Stomach (tissue), 9 donors: ENCODE data around the gene PLCB4. TPM values are rescaled to one million over a fixed set of nuclear protein-coding genes. Genes with fewer than 3 reads are reported as not detected.

Experiments used
- DNase-seq, 2 donors: peaks; one replicate each; pipeline versions ENCODE4 v3.0.0 to v3.0.0-alpha.2; 2013 to 2019
- H3K27ac ChIP-seq, 5 donors: fragments of 200-600 bp in 4 of 5; sonication (generic) in 4 of 5; one replicate each; pipeline ENCODE4 v1.5.1; 2013 to 2019; ENCODE audit warnings: mild to moderate bottlenecking in 1 of 5, moderate library complexity in 1 of 5
- H3K27me3 ChIP-seq, 3 donors: fragments of 200-600 bp; sonication (generic); one replicate each; pipeline ENCODE4 v1.5.1; 2017 to 2019; ENCODE audit warnings: mixed run types in 1 of 3
- H3K36me3 ChIP-seq, 4 donors: fragments of 200-600 bp; sonication (generic); 1 replicate in 3 of 4; 2 replicates in 1 of 4; pipeline ENCODE4 v1.5.1; 2016 to 2019
- H3K4me1 ChIP-seq, 4 donors: fragments of 200-600 bp; sonication (generic); one replicate each; pipeline ENCODE4 v1.5.1; 2016 to 2019
- H3K4me3 ChIP-seq, 4 donors: fragments of 200-600 bp; sonication (generic) in 3 of 4; one replicate each; pipeline ENCODE4 v1.5.1; 2016 to 2019; ENCODE audit warnings: mild to moderate bottlenecking in 1 of 4
- H3K9me3 ChIP-seq, 4 donors: fragments of 200-600 bp; sonication (generic); one replicate each; pipeline ENCODE4 v1.5.1; 2016 to 2019
- EP300 ChIP-seq: sonication (generic); formaldehyde crosslinking; IDR thresholded peaks from one replicate; pipeline ENCODE4 v1.6.1; 2017; ENCODE audit warnings: antibody characterized with exemption
- POLR2A ChIP-seq, 4 donors: fragments of 450-650 bp; IDR thresholded peaks; one replicate each; pipeline ENCODE4 v1.6.1; 2016; ENCODE audit warnings: antibody characterized with exemption in 4 of 4, control low read depth in 2 of 4, mild to moderate bottlenecking in 1 of 4, moderate library complexity in 1 of 4
- POLR2AphosphoS5 ChIP-seq, 3 donors: sonication (generic); formaldehyde crosslinking; IDR thresholded peaks; one replicate each; pipeline ENCODE4 v1.6.1; 2016; ENCODE audit warnings: antibody characterized with exemption in 3 of 3
- WGBS, 5 donors: extraction: QIAGEN DNeasy Blood & Tissue Kit in 3 of 5; methylation state at CpG; one replicate each; pipeline versions ENCODE4 v1.1.5 to v1.1.7; 2013 to 2018; 5-methylcytosine and 5-hydroxymethylcytosine counted together
- intact Hi-C: fragments of 100-400 bp; cut with DNase I; formaldehyde crosslinking; loops from one replicate; pipeline ENCODE4 v1.15.1; 2023; ENCODE audit warnings: low total_unique reads
- polyA plus RNA-seq, 3 donors: library from polyadenylated mRNA; stranded (reverse); fragments of 200-250 nt; gene quantifications; one replicate each; pipeline ENCODE4 v1.2.3, GENCODE V29; 2013
- total RNA-seq, 5 donors: library from RNA; depleted of rRNA; stranded (reverse); fragments of >200 nt; gene quantifications; one replicate each; pipeline versions ENCODE4 v1.1.0 to v1.2.3, GENCODE V29; 2014 to 2016
- TF ChIP-seq, protein P1 (sequence below), 7 experiments: fragments of 450-650 bp in 4 of 7; fragments of 200-600 bp in 3 of 7; sonication (generic) in 3 of 7; IDR thresholded peaks; one replicate each; pipeline ENCODE4 v1.5.1; 2016 to 2019; ENCODE audit warnings: antibody characterized with exemption in 7 of 7, control low read depth in 2 of 7, mild to moderate bottlenecking in 1 of 7
- donor health status: healthy with polysubstance abuse.
- donor health status: Bipolar disorder and iron deficiency.
- donor health status: healthy.

Gene PLCB4
- total and polyA plus RNA-seq, 8 donors: 5.3 to 29.4 (median 22.3) TPM

DNA sequence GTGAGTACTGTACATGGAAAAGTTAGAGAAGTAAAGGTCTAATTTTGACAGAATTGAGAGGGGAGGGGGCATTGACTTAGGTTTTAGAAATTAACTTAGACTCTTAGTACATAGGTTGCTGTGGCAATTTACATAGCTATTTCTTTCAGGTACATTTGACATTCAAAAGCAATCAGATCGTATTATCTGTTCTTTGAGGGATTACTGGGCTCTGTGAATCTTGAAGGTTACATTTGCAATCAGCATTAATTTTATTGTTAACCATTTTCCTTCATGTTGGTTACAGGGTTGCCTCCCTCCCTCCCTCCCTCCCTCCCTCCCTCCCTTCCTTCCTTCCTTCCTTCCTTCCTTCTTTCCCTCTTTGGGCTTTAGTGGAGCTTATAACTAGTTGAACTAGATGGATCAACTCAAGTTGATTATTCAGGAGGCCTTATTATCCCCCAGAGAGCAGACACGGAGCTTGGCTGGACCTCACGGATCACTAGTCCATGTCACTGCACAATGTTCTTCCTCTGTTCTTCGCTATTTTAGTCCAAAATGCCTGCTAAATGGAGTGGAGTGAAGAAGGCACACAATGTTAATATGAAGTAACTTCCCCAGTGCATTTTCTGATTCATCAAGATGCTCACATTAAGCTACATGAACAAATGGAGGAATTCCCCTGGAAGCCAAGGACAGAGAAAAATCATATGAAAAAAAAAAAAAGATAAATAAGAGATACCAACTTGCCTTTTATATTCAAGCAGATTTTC is 87.8 kb downstream of the PLCB4 start:
- peaks cover 0 to 9% (median 7%) of the 10 kb centered on the region in 4 donors for H3K9me3 ChIP-seq
- no peak overlapping the region for H3K27ac ChIP-seq
- intact Hi-C loops: no loop called here
- no peak for DNase-seq
- H3K4me1 ChIP-seq: peaks cover 6 to 20% (median 10%) of the 10 kb centered on the region in 4 donors
- no peaks in the 10 kb centered on the region for H3K36me3 ChIP-seq
- 64 to 80% (median 77%) methylated on average over 4 of the region's 4 CpGs for WGBS, 5 donors
- TF ChIP-seq POLR2A (IDR thresholded peaks at IDR 0.05): no peak
- TF ChIP-seq EP300: no peak
- TF ChIP-seq POLR2AphosphoS5 (IDR thresholded peaks at IDR 0.05): no peak
- TF ChIP-seq, protein P1, sequence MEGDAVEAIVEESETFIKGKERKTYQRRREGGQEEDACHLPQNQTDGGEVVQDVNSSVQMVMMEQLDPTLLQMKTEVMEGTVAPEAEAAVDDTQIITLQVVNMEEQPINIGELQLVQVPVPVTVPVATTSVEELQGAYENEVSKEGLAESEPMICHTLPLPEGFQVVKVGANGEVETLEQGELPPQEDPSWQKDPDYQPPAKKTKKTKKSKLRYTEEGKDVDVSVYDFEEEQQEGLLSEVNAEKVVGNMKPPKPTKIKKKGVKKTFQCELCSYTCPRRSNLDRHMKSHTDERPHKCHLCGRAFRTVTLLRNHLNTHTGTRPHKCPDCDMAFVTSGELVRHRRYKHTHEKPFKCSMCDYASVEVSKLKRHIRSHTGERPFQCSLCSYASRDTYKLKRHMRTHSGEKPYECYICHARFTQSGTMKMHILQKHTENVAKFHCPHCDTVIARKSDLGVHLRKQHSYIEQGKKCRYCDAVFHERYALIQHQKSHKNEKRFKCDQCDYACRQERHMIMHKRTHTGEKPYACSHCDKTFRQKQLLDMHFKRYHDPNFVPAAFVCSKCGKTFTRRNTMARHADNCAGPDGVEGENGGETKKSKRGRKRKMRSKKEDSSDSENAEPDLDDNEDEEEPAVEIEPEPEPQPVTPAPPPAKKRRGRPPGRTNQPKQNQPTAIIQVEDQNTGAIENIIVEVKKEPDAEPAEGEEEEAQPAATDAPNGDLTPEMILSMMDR (IDR thresholded peaks at IDR 0.05): no peak
- H3K4me3 ChIP-seq: no peak overlapping the region
- H3K27me3 ChIP-seq: no peaks in the 10 kb centered on the region

DNA sequence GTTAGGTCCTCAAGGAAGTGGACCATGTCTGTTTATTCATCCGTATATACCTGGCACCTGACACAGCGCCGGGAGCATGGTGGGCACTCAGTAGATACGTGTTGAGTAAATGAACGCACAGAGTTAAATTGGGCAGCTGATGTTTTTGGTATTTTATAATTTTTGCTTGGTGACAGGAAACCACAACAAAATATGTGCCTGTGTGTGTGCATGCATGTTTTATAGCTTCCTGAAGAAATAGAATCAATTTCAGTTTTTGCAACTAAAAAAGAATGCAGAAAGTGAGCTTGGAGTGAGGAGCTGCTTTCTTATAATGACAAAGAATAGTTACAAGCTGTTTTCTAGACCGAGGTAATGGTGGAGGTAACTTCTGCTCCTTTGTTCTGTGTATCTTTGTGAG is 91.4 kb downstream of the PLCB4 start:
- no peak for DNase-seq
- H3K9me3 ChIP-seq: no peaks in the 10 kb centered on the region
- peaks cover 6 to 35% (median 11%) of the 10 kb centered on the region in 4 donors for H3K4me1 ChIP-seq
- H3K27ac ChIP-seq: no peak overlapping the region
- no peak overlapping the region for H3K4me3 ChIP-seq
- H3K27me3 ChIP-seq: no peaks in the 10 kb centered on the region
- 41 to 64% (median 54%) methylated on average over 6 of the region's 6 CpGs for WGBS, 5 donors
- TF ChIP-seq POLR2AphosphoS5 (IDR thresholded peaks at IDR 0.05): no peak
- TF ChIP-seq, protein P1 (IDR thresholded peaks at IDR 0.05): no peak
- TF ChIP-seq POLR2A (IDR thresholded peaks at IDR 0.05): no peak
- TF ChIP-seq EP300: no peak
- H3K36me3 ChIP-seq: no peaks in the 10 kb centered on the region
- intact Hi-C loops: no loop called here

GRCh38 chr20:9160757-9161156 is 91.9 kb downstream of the PLCB4 start:
- intact Hi-C loops: no loop called here
- no peak for TF ChIP-seq POLR2A (IDR thresholded peaks at IDR 0.05)
- TF ChIP-seq POLR2AphosphoS5 (IDR thresholded peaks at IDR 0.05): no peak
- TF ChIP-seq EP300: no peak
- TF ChIP-seq, protein P1 (IDR thresholded peaks at IDR 0.05): no peak
- no peak overlapping the region for H3K27ac ChIP-seq

GRCh38 chr20:9161311-9161710 is 92.4 kb downstream of the PLCB4 start:
- 30 to 47% (median 35%) methylated on average over 4 of the region's 4 CpGs for WGBS, 5 donors
- DNase-seq: peak in 1 of 2 donors; percentile 30
- Histone ChIP-seq H3K36me3 (no peaks in the 10 kb centered on the region), H3K9me3 (no peaks in the 10 kb centered on the region), H3K27me3 (no peaks in the 10 kb centered on the region), H3K4me3 (no peak overlapping the region), H3K4me1 (peaks cover 6 to 35% (median 14%) of the 10 kb centered on the region in 4 donors), H3K27ac (no peak overlapping the region)
- intact Hi-C loops: no loop called here
- TF ChIP-seq POLR2A (IDR thresholded peaks at IDR 0.05): no peak
- TF ChIP-seq POLR2AphosphoS5 (IDR thresholded peaks at IDR 0.05): no peak
- no peak for TF ChIP-seq EP300
- TF ChIP-seq, protein P1 (IDR thresholded peaks at IDR 0.05): no peak

More at GRCh38 chr20:9160757-9161156, 91.9 kb downstream of the PLCB4 start:
- Histone ChIP-seq H3K27me3 (no peaks in the 10 kb centered on the region), H3K4me1 (peaks cover 6 to 35% (median 11%) of the 10 kb centered on the region in 4 donors), H3K36me3 (no peaks in the 10 kb centered on the region), H3K4me3 (no peak overlapping the region), H3K9me3 (no peaks in the 10 kb centered on the region)
- WGBS, 5 donors: 13 to 33% (median 18%) methylated on average over 2 of the region's 2 CpGs
- DNase-seq: peak in 1 of 2 donors; percentile 32
